Osteoblast (primary cell): ENCODE results near the gene RHBDF2. TPM values are rescaled to one million over a fixed set of nuclear protein-coding genes. Genes with fewer than 3 reads are reported as not detected.
"Not testable (repeated sequence)": the region's sequence is repeated elsewhere in the genome, so short reads cannot be mapped to it uniquely, and the experiment has no call there.

Experiments used
- DNase-seq: peaks from one replicate; pipeline ENCODE4 v3.0.0; 2011; ENCODE audit warnings: low spot score, mixed read lengths; ENCODE audit not compliant: insufficient read length; ENCODE audit errors: missing footprints
- H2AFZ ChIP-seq: 2 replicates; pipeline ENCODE4 v1.6.0; 2011; ENCODE audit warnings: mild to moderate bottlenecking, low read length
- H3K27ac ChIP-seq: 2 replicates; pipeline ENCODE4 v1.5.1; 2011; ENCODE audit warnings: mild to moderate bottlenecking, low read depth, low read length, moderate library complexity
- H3K27me3 ChIP-seq: 2 replicates; pipeline ENCODE4 v1.6.0; 2012; ENCODE audit warnings: mild to moderate bottlenecking, control low read depth, inconsistent platforms, low read length, moderate library complexity; ENCODE audit not compliant: insufficient read depth
- H3K36me3 ChIP-seq: 2 replicates; pipeline ENCODE4 v1.5.1; 2011; ENCODE audit warnings: mild to moderate bottlenecking, low read length, control low read depth, moderate library complexity; ENCODE audit not compliant: insufficient read depth
- H3K4me1 ChIP-seq: 2 replicates; pipeline ENCODE4 v1.5.1; 2011; ENCODE audit warnings: mild to moderate bottlenecking, low read length, control low read depth, moderate library complexity; ENCODE audit not compliant: insufficient read depth
- H3K4me2 ChIP-seq: 2 replicates; pipeline ENCODE4 v1.6.0; 2011; ENCODE audit warnings: mild to moderate bottlenecking, low read length; ENCODE audit not compliant: insufficient read depth
- H3K4me3 ChIP-seq: fragments of 200-600 bp; sonication (generic); 3 replicates; pipeline ENCODE4 v1.5.1; 2012; ENCODE audit warnings: mild to moderate bottlenecking, low read length, inconsistent platforms; ENCODE audit not compliant: insufficient read depth
- H3K79me2 ChIP-seq: 2 replicates; pipeline ENCODE4 v1.6.0; 2012; ENCODE audit warnings: mild to moderate bottlenecking, low read length, control low read depth, inconsistent platforms; ENCODE audit not compliant: insufficient read depth
- H3K9me3 ChIP-seq: 2 replicates; pipeline ENCODE4 v1.5.1; 2011; ENCODE audit warnings: low read depth, low read length, control low read depth
- H4K20me1 ChIP-seq: 2 replicates; pipeline ENCODE4 v1.6.0; 2012; ENCODE audit warnings: mild to moderate bottlenecking, low read length, control low read depth; ENCODE audit not compliant: insufficient read depth
- total RNA-seq: library from RNA; depleted of rRNA; stranded (reverse); fragments of >200 nt; gene quantifications from 2 replicates; pipeline ENCODE4 v1.2.3, GENCODE V29; 2012
- TF ChIP-seq, protein P1 (sequence below): IDR thresholded peaks from 2 replicates; pipeline ENCODE4 v1.5.1; 2011; ENCODE audit warnings: mild to moderate bottlenecking, low read depth, low read length, moderate library complexity; ENCODE audit errors: extremely low read depth

The RHBDF2 gene
- total RNA-seq, 1 donor: 8.3 TPM

DNA sequence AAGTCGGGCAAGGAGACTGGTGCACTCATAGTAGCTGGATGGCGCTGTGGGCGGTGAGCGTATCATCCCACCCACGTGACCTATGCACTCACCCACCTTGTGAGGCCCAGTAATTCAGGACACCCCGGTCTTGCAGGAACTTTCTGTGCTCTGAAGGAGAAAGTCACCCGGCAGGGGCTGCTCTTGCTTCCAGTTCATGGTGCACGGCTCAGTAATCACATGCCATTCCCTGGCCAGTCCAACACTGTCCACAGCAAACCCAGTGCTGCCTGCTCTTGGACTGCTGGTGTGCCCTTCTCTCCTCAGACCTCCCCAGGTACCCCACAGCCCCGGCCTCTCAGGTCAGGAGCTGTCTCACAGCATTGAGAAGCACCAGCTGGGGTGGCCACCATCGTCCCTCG, 16.4 kb upstream of the RHBDF2 start:
- H3K36me3 ChIP-seq: no peaks in the 10 kb centered on the region
- H3K4me1 ChIP-seq: peaks cover 10% of the 10 kb centered on the region
- no peaks in the 10 kb centered on the region for H3K79me2 ChIP-seq
- H3K9me3 ChIP-seq: no peaks in the 10 kb centered on the region
- no peaks in the 10 kb centered on the region for H3K27me3 ChIP-seq
- DNase-seq: peak; percentile 25
- no peak overlapping the region for H3K4me2 ChIP-seq
- no peak overlapping the region for H3K4me3 ChIP-seq
- no peak overlapping the region for H3K27ac ChIP-seq
- no peak overlapping the region for H2AFZ ChIP-seq
- TF ChIP-seq, protein P1, sequence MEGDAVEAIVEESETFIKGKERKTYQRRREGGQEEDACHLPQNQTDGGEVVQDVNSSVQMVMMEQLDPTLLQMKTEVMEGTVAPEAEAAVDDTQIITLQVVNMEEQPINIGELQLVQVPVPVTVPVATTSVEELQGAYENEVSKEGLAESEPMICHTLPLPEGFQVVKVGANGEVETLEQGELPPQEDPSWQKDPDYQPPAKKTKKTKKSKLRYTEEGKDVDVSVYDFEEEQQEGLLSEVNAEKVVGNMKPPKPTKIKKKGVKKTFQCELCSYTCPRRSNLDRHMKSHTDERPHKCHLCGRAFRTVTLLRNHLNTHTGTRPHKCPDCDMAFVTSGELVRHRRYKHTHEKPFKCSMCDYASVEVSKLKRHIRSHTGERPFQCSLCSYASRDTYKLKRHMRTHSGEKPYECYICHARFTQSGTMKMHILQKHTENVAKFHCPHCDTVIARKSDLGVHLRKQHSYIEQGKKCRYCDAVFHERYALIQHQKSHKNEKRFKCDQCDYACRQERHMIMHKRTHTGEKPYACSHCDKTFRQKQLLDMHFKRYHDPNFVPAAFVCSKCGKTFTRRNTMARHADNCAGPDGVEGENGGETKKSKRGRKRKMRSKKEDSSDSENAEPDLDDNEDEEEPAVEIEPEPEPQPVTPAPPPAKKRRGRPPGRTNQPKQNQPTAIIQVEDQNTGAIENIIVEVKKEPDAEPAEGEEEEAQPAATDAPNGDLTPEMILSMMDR: no peak
- no peaks in the 10 kb centered on the region for H4K20me1 ChIP-seq

DNA sequence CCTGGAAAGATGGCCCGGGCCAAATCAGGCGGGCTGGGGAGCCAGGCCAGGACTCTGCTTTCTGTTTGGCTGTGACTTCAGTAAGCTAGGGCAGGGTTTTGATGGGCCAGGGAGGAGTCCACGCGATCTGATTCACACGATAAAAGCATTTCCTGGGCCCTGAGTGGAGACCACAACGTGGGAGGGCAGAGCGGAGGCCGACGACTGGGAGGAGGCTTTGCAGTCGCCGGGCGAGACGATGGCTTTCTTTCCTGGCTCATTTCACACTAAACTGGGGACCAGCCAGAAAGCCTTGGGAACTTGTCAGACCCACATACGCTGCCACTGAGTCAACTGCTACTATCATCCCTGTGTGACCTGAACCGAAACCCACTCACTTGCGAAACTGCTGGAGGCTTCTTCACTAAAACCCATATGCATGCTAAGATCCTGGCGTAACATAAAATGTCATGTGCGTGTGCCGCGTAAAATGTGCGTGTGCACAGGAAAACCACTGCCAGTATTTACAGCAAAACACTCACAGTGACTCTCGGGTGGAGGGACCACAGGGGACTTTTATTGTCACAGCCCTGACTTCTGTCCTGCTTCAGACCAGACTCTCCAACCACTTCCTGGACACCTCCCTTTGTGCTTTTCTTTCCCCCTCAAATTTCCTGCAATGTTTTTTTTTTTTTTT, 14.2 kb upstream of the RHBDF2 start:
- Histone ChIP-seq H3K9me3 (no peaks in the 10 kb centered on the region), H3K4me1 (peaks cover 13% of the 10 kb centered on the region), H3K79me2 (no peaks in the 10 kb centered on the region), H3K4me3 (peak overlapping the region; percentile 56), H4K20me1 (no peaks in the 10 kb centered on the region), H3K27me3 (no peaks in the 10 kb centered on the region), H3K27ac (peak overlapping the region; percentile 88), H2AFZ (peak overlapping the region; percentile 56), H3K36me3 (no peaks in the 10 kb centered on the region), H3K4me2 (peak overlapping the region; percentile 81)
- TF ChIP-seq, protein P1: no peak
- DNase-seq: peak; percentile 98

DNA sequence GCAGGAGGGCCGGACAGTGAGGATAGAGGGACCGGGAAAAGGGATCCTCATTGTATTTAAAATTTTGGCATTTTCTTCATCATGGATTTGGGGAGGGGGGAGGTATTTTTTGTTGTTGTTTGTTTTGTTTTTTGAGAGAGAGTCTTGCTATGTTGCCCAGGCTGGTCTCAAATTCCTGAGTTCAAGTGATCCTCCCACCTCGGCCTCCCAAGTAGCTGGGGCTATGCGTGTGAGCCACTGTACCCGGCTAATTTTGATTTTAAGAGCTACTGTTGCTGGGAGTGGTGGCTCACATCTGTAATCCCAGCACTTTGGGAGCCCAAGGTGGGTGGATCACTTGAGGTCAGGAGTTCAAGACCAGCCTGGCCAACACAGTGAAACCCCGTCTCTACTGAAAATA, 13.1 kb upstream of the RHBDF2 start:
- not testable (repeated sequence) for H3K9me3 ChIP-seq, H3K4me2 ChIP-seq, H3K36me3 ChIP-seq, H3K27me3 ChIP-seq, H2AFZ ChIP-seq, H4K20me1 ChIP-seq, H3K79me2 ChIP-seq, H3K4me3 ChIP-seq
- peak overlapping the region; percentile 88 for H3K27ac ChIP-seq
- peak; percentile 14 for DNase-seq
- peaks cover 13% of the 10 kb centered on the region for H3K4me1 ChIP-seq

DNA sequence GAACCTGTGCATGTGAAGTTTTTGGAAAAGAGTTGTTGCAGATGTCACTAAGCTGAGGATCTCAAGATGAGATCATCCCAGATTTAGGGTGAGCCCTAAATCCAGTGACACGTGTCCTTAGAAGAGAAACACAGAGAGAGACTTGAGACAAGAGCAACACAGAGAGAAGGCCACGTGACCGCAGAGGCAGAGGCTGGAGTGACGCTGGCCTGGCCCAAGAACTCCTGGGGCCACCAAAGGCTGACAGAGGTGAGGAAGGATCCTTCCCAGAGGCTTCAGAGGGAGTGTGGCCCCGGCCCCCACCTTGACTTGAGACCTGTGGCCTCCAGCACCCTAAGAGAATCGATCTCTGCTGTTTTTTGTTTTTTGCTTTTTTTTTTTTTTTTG, 12.1 kb upstream of the RHBDF2 start:
- Histone ChIP-seq H2AFZ (no peak overlapping the region), H3K79me2 (no peaks in the 10 kb centered on the region), H3K9me3 (no peaks in the 10 kb centered on the region), H3K4me2 (no peak overlapping the region), H3K27ac (no peak overlapping the region), H3K27me3 (no peaks in the 10 kb centered on the region), H3K4me3 (no peak overlapping the region), H3K36me3 (no peaks in the 10 kb centered on the region), H4K20me1 (no peaks in the 10 kb centered on the region), H3K4me1 (peaks cover 13% of the 10 kb centered on the region)
- TF ChIP-seq, protein P1: no peak
- DNase-seq: peak; percentile 3
